SW 1271 (cell line): ENCODE results near the gene HECTD4.
"Not testable (repeated sequence)": the region's sequence is repeated elsewhere in the genome, so short reads cannot be mapped to it uniquely, and the experiment has no call there.

Experiments
- DNase-seq, 2 experiments: peaks; one replicate each; lab custom pipeline; 2025; lab: John Stamatoyannopoulos, UW

The HECTD4 gene

GRCh38 chr12:112354399-112354798 is 27.8 kb downstream of the HECTD4 start:
- no peak for DNase-seq

GRCh38 chr12:112353393-112353792 is 28.8 kb downstream of the HECTD4 start:
- no peak for DNase-seq

- DNase-seq: no peak
These were observed 29.3 kb downstream of the HECTD4 start for GRCh38 chr12:112352921-112353320.

GRCh38 chr12:112350593-112351592 is 31.3 kb downstream of the HECTD4 start:
- DNase-seq: no peak

- DNase-seq: no peak
These were observed 32.8 kb downstream of the HECTD4 start for GRCh38 chr12:112349431-112349830.

GRCh38 chr12:112348926-112349325 is 33.3 kb downstream of the HECTD4 start:
- not testable (repeated sequence) for DNase-seq

GRCh38 chr12:112347581-112347982 is 34.6 kb downstream of the HECTD4 start:
- DNase-seq: no peak

- DNase-seq: no peak
These were observed 36.0 kb downstream of the HECTD4 start for GRCh38 chr12:112346194-112346593.

GRCh38 chr12:112344220-112344619 is 38.0 kb downstream of the HECTD4 start:
- no peak for DNase-seq

- DNase-seq: no peak
These were observed 39.6 kb downstream of the HECTD4 start for GRCh38 chr12:112342587-112342986.

GRCh38 chr12:112341046-112341825 is 41.0 kb downstream of the HECTD4 start:
- DNase-seq: no peak

- no peak for DNase-seq
These were observed 42.0 kb downstream of the HECTD4 start for GRCh38 chr12:112340230-112340629.

GRCh38 chr12:112334999-112335398 is 47.2 kb downstream of the HECTD4 start:
- not testable (repeated sequence) for DNase-seq

GRCh38 chr12:112333019-112333418 is 49.2 kb downstream of the HECTD4 start:
- no peak for DNase-seq

GRCh38 chr12:112331886-112332285 is 50.3 kb downstream of the HECTD4 start:
- no peak for DNase-seq

- DNase-seq: no peak
These were observed 51.5 kb downstream of the HECTD4 start for GRCh38 chr12:112330706-112331105.

- DNase-seq: no peak
These were observed 53.6 kb downstream of the HECTD4 start for GRCh38 chr12:112328456-112329124.

GRCh38 chr12:112327209-112327938 is 54.9 kb downstream of the HECTD4 start:
- DNase-seq: no peak

- DNase-seq: no peak
These were observed 56.5 kb downstream of the HECTD4 start for GRCh38 chr12:112325622-112326207.

GRCh38 chr12:112325157-112325556 is 57.1 kb downstream of the HECTD4 start:
- DNase-seq: no peak

- DNase-seq: no peak
These were observed 59.2 kb downstream of the HECTD4 start for GRCh38 chr12:112322882-112323547.
